Thyroid gland (tissue), 4 donors: Measurements from ENCODE around the gene UBA3. TPM values are rescaled to one million over a fixed set of nuclear protein-coding genes. Genes with fewer than 3 reads are reported as not detected.

ENCODE experiments used
- DNase-seq, 2 donors: peaks; one replicate each; pipeline ENCODE4 v3.0.0-alpha.2; 2019
- H3K27ac ChIP-seq, 3 donors: fragments of 200-600 bp; sonication (generic); 1 replicate in 2 of 3; 2 replicates in 1 of 3; pipeline ENCODE4 v1.5.1; 2016 to 2019; ENCODE audit warnings: mild to moderate bottlenecking in 1 of 3, moderate library complexity in 1 of 3
- H3K27me3 ChIP-seq: fragments of 200-600 bp; sonication (generic); one replicate; pipeline ENCODE4 v1.5.1; 2019
- H3K36me3 ChIP-seq, 2 donors: fragments of 200-600 bp; sonication (generic); one replicate each; pipeline ENCODE4 v1.5.1; 2016 to 2019
- H3K4me1 ChIP-seq, 2 donors: fragments of 200-600 bp; sonication (generic); one replicate each; pipeline ENCODE4 v1.5.1; 2017 to 2019
- H3K4me3 ChIP-seq, 3 donors: fragments of 200-600 bp; sonication (generic); replicated peaks in 1 of 3; 1 replicate in 2 of 3; 2 replicates in 1 of 3; pipeline ENCODE4 v1.5.1; 2016; ENCODE audit warnings: mild to moderate bottlenecking in 1 of 3
- H3K9me3 ChIP-seq: fragments of 200-600 bp; sonication (generic); one replicate; pipeline ENCODE4 v1.5.1; 2017
- CTCF ChIP-seq, 6 experiments: fragments of 200-600 bp in 3 of 6; fragments of 450-650 bp in 3 of 6; sonication (generic) in 3 of 6; IDR thresholded peaks; one replicate each; pipeline ENCODE4 v1.5.1; 2016 to 2019; ENCODE audit warnings: antibody characterized with exemption in 6 of 6, mild to moderate bottlenecking in 2 of 6, inconsistent platforms in 1 of 6, moderate library complexity in 1 of 6
- POLR2A ChIP-seq, 2 donors: fragments of 450-650 bp; IDR thresholded peaks; one replicate each; pipeline ENCODE4 v1.6.1; 2017; ENCODE audit warnings: antibody characterized with exemption in 2 of 2, mild to moderate bottlenecking in 2 of 2, moderate library complexity in 1 of 2
- WGBS, 2 donors: methylation state at CpG; one replicate each; pipeline ENCODE4 v1.1.5; 2017; 5-methylcytosine and 5-hydroxymethylcytosine counted together
- intact Hi-C: fragments of 100-400 bp; cut with DNase I; formaldehyde crosslinking; loops from one replicate; pipeline ENCODE4 v1.15.1; 2023
- total RNA-seq, 4 donors: library from RNA; depleted of rRNA; stranded (reverse); fragments of >200 nt; gene quantifications; one replicate each; pipeline ENCODE4 v1.2.3, GENCODE V29; 2016

Gene UBA3
- total RNA-seq, 4 donors from 2014 or later, result 57.4 to 77.9 (median 64.3) TPM

DNA sequence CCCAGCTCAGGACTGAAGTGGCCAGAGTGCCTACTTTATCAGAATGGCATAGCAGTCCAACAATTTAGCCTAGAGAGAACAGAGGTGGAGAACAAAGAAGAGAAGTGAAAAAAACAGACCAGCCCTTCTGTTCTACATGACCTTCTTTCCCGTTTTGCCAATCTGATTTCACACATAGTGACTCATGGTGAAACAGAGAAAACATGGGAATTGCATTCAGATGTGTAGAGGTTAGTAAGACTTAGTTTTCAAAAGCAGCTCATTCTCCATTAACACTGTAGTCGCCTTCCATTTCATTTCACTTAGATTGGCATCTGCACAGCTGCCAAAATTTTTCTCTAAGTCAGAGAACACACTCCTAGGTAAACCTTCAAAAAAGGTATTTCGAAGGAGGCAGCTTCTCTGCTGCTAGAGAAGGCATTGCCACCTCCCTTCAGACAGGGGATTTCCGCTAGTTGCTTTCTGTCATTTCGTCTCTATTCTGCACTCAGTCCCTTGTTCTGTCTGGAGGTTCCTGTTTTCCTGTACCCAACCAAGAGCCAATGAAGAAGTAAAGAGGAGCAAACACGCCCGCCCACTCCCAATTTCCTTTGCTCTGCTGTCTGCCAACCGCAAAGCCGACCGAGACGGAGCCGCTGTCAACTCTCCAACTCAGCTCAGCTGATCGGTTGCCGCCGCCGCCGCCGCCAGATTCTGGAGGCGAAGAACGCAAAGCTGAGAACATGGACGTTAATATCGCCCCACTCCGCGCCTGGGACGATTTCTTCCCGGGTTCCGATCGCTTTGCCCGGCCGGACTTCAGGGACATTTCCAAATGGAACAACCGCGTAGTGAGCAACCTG is 4.4 kb upstream of the UBA3 start, which contains the start of gene ARL6IP5:
Gene ARL6IP5, plus strand, starts transcription at position 612 of the 842 bp plus-strand sequence. Its CDS starts 111 bp downstream, at position 723.
- H3K27ac ChIP-seq, result peak within 1 kb of the TSS; percentile 80 to 95 (median 94)
- H3K27me3 ChIP-seq, result no peaks in the 10 kb centered on the region
- H3K36me3 ChIP-seq, result no peaks in the 10 kb centered on the region
- intact Hi-C loops, result no loop called here
- no peaks in the 10 kb centered on the region for H3K9me3 ChIP-seq
- peaks cover 46 to 70% of the 10 kb centered on the region in 2 donors for H3K4me1 ChIP-seq
- DNase-seq, result peak; percentile 93 to 95
- peak within 1 kb of the TSS; percentile 71 to 88 (median 82) for H3K4me3 ChIP-seq
- TF ChIP-seq POLR2A (IDR thresholded peaks at IDR 0.05) (peak in 1 of 2 donors; percentile 83), CTCF (IDR thresholded peaks at IDR 0.05) (no peak)
- WGBS, 2 donors, result 1 to 2% methylated on average over 19 to 20 of the region's 32 CpGs

- Histone ChIP-seq H3K4me1 (peaks cover 46 to 67% of the 10 kb centered on the region in 2 donors), H3K36me3 (no peaks in the 10 kb centered on the region), H3K4me3 (no peak overlapping the region), H3K27ac (peak overlapping the region in 2 of 3 donors; percentile 12 to 55), H3K9me3 (no peaks in the 10 kb centered on the region), H3K27me3 (no peaks in the 10 kb centered on the region)
- peak; percentile 58 to 64 for DNase-seq
- intact Hi-C loops, result no loop called here
- TF ChIP-seq POLR2A (IDR thresholded peaks at IDR 0.05) (no peak), CTCF (IDR thresholded peaks at IDR 0.05) (no peak)
Measured at GRCh38 chr3:69082805-69083204, 2.6 kb upstream of the UBA3 start.

DNA sequence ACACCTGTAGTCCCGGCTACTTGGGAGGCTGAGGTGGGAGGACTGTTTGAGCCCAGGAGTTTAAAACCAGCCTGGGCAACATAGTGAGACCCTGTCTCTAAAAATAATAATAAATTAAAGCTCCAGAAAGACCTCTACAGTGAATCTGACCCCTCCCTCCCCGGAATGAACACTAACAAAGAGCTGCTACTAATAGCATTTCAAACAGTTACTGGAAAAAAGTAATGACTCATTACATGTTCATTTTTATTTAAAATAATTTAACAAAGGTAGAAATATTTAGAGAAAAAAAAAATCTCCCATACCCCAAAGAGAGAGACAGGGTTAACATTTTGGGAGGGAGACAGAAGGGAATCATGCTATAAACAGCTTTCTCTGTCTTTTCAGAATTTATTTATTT is 2.2 kb upstream of the UBA3 start:
- no peaks in the 10 kb centered on the region for H3K9me3 ChIP-seq
- no peaks in the 10 kb centered on the region for H3K27me3 ChIP-seq
- intact Hi-C loops, result no loop called here
- H3K4me3 ChIP-seq, result no peak overlapping the region
- peaks cover 44 to 64% of the 10 kb centered on the region in 2 donors for H3K4me1 ChIP-seq
- 68 to 81% methylated on average over 2 of the region's 2 CpGs for WGBS, 2 donors
- no peaks in the 10 kb centered on the region for H3K36me3 ChIP-seq
- TF ChIP-seq CTCF (IDR thresholded peaks at IDR 0.05) (no peak), POLR2A (IDR thresholded peaks at IDR 0.05) (no peak)
- no peak for DNase-seq
- H3K27ac ChIP-seq, result peak overlapping the region in 1 of 3 donors; percentile 55

DNA sequence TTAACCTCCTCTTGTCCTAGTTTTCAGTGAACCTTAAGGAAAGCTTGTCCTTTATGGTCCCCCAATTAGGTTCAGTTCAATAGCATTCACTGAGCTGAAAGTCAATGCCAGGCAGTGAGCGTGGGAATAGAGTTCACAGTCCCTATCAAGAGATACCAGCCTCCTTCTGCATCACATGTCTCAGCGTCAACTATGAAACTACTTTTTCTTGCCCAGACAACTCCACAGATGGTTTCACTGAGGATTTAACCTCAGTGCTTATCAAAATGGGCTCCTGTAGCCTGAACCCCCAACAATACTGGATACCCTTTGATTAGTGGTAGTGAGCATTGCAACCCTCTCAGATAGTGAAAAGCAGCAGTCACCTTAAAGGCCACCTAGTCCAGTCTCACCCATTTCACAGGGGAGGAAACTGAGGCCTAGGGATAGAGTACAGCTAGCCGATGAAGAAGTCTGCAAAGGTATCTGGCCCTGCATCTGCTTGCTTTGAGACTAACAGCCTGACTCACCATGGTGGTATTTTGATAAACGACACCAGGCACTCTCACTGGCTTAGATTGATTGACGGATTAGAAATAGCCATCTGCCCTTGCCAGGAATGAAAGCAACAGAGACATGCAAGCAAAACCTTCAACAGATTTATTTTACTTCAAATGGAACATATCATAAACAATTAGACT is 1.6 kb upstream of the UBA3 start:
- intact Hi-C loops, result no loop called here
- H3K27me3 ChIP-seq, result no peaks in the 10 kb centered on the region
- H3K27ac ChIP-seq, result peak overlapping the region in 1 of 3 donors; percentile 55
- no peak for TF ChIP-seq POLR2A (IDR thresholded peaks at IDR 0.05)
- TF ChIP-seq CTCF (IDR thresholded peaks at IDR 0.05), result no peak
- H3K36me3 ChIP-seq, result no peaks in the 10 kb centered on the region
- 88 to 90% methylated on average over 5 of the region's 5 CpGs for WGBS, 2 donors
- H3K4me3 ChIP-seq, result no peak overlapping the region
- DNase-seq, result no peak
- peaks cover 37 to 57% of the 10 kb centered on the region in 2 donors for H3K4me1 ChIP-seq
- H3K9me3 ChIP-seq, result no peaks in the 10 kb centered on the region
